Measurements from ENCODE around the gene NOVA2.
A peak's percentile ranks its signal among the peaks of the same experiment; 100 is the strongest.

Gene NOVA2

DNA sequence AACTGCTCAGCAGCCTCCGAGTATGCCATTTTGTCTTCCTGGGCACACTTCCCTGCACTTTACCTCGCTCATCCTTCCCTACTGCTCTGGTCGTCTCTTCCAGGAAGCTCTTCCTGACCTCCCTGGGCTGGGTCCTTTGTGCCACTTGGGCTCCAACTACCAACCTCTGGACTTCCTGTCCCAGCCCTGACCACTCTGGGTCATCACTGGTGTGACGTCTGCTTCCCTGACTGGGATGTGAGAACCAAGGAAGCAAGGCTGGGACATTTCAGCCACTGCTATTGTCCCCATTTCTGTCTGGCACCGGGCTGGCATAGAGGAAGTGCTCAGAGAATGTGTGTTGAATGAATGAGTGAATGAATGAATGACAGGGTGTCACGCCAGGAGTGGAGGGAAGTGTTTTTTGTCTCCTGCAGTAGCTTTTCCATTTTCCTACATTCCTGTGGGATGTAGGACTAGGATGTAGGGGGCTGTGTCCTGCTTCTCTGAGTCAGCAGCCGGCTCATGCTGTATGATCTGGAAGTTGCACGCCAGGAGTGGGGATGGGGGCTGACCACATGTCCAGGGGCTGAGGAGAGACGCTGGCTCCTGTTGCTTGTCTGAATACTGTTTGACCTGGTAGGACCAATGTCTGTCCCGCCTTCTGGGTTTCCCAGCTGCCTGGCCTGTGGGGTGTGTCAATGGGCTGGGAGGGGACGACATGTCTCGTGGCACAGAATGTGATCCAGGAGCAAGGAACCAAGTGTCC lies 14.7 kb downstream of the NOVA2 start:
- TF ChIP-seq, protein P1, sequence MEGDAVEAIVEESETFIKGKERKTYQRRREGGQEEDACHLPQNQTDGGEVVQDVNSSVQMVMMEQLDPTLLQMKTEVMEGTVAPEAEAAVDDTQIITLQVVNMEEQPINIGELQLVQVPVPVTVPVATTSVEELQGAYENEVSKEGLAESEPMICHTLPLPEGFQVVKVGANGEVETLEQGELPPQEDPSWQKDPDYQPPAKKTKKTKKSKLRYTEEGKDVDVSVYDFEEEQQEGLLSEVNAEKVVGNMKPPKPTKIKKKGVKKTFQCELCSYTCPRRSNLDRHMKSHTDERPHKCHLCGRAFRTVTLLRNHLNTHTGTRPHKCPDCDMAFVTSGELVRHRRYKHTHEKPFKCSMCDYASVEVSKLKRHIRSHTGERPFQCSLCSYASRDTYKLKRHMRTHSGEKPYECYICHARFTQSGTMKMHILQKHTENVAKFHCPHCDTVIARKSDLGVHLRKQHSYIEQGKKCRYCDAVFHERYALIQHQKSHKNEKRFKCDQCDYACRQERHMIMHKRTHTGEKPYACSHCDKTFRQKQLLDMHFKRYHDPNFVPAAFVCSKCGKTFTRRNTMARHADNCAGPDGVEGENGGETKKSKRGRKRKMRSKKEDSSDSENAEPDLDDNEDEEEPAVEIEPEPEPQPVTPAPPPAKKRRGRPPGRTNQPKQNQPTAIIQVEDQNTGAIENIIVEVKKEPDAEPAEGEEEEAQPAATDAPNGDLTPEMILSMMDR (conservative IDR thresholded peaks at IDR 0.05) = no peak
- H3K27ac ChIP-seq = no peak overlapping the region

DNA sequence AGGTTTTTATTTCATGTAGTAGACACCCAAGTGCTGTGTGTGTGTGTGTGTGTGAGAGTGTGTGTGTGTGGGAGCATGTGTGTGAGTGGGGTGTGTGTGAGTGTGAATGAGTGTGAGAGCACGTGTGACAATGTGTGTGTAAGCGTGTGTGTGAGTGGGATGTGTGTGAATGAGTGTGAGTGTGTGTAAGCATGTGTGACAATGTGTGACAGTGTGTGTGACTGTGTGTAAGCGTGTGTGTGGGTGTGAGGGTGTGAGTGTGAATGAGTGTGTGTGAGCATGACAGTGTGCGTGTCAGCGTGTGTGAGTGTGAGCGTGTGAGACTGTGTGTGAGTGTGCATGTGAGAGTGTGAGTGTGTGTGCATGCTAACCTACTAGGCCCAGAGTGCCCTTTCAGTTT lies 15.3 kb downstream of the NOVA2 start:
- no peak overlapping the region for H3K27ac ChIP-seq
- TF ChIP-seq, protein P1 (conservative IDR thresholded peaks at IDR 0.05) = no peak

DNA sequence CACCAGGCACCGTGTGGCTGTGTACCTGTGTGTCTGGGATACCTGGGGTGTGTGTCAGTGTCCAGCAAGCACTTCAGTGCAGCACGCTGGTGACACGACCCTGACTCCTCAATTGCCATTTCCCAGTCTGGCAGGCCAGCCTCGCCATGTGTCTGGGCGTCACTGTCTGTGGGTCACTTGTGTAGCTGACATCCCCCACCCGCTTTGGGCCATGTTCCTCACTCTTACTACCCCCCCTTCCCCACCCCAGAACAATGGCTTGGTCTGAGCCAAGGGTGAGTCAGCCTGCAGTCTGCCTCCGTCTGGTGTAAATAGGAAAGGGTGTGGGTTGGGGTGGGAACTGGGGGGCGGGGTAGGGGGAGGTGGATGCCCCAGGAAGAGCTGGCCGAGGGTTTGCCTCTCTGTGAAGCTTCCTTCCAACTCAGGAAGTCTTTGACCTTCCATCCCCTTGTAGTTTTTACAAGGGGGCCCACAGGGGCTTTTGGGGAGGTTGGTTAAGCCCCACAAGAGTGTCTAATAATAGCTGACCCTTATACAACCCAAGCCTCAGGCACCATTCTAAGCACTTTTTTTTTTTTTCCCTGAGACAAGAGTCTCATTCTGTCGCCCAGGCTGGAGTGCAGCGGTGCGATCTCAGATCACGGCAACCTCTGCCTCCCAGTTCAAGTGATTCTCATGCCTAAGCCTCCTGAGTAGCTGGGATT lies 17.6 kb downstream of the NOVA2 start:
- H3K27ac ChIP-seq = no peak overlapping the region
- TF ChIP-seq, protein P1 (conservative IDR thresholded peaks at IDR 0.05) = no peak

DNA sequence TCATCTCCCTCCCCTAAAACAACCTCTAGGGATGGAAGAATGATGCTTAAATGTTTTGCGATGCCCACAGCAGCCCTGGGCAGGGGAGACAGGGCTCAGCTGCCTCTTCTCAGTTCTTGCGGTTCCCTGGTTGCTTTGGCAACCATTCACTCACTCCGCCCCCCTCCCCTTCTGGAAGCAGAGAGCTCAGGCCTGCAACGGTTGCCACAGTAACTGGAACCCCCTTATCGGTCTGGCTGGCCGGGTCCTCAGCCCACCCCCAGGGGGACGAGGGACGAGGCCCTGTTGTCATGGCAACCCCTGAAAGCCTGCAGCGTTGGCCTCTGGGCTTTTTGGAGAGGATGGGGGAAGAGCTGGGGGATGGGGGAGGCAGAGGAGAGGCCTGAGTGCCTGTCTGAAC lies 19.5 kb downstream of the NOVA2 start:
- H3K27ac ChIP-seq = no peak overlapping the region
- TF ChIP-seq, protein P1 (conservative IDR thresholded peaks at IDR 0.05) = no peak

DNA sequence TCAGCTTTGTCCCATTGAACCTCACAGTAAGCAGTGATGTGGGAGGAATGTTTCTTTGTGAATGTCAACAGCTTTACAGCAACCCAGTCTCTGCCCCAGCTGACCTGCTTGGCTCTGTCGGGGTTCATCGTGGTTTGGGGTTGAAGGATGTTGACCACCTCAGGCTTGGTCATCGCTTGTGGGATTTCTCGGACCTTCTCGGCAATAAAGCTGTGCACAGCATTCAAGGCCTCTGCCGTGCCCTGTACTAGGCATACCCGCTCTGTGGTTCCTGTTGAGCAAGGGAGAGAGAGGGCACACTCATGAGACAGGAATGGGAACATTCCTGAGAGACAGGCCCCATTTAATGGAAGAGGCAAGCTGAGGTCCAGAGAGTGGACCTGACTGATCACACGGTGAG lies 20.0 kb downstream of the NOVA2 start:
- H3K27ac ChIP-seq = peak overlapping the region; percentile 74
- TF ChIP-seq, protein P1 (conservative IDR thresholded peaks at IDR 0.05) = no peak

DNA sequence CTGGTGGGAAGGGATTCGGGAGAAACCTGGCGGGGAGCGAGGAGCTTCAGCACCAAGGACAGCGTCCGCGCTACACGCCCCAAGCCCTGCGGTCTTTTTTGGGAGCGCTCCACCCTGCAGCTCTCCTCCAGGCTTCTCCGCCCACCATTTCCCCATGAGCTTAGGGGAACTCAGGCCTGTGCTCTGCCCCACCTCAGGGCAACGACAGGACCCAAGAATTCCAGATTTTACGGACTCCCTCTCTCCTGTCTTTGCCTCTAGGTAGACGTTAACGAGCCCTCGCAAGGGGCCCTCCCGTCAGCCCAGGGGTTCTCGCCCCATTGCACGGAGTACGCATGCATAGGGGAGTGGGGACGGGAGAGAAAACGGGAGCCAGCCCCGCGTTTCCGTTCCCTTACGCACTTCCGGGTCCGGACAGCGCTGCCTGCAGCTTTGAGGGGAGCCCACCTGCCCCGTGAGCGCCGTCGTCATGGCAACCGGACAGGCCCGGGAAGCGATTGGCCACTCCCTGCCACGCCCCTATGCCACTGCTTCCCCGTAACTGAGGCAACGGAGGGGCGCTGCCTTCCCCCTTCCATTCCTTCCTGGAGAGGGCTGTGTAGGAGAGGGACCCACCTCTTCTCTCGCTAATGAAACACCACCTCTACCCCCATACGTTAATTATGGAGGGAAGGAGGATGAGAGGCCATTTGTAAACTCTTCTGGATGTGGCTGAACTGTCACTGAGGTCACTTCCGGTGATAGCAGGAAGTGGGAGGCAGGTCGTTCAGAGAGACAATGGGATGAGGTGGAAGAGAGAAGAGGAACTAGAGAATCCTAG lies 20.8 kb downstream of the NOVA2 start:
- TF ChIP-seq, protein P1 (conservative IDR thresholded peaks at IDR 0.05) = no peak
- H3K27ac ChIP-seq = peak overlapping the region; percentile 74

DNA sequence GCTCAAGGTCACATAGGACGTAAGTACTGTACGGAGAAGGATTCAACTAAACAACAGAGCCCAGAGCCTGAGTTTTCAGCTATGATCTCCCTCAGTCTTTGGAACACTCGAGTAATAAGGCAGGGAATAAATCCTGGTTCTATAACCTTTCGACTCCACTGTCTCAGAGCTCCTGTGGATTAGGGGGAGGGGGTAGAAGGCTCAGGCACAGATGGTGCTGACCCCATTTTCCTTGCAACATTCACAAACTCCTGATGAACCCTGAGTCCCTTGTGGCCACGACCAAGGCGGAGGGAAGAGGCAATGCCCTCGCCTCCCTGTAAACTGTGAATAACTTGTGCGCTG lies 21.4 kb downstream of the NOVA2 start:
- peak overlapping the region; percentile 74 for H3K27ac ChIP-seq
- TF ChIP-seq, protein P1 (conservative IDR thresholded peaks at IDR 0.05) = no peak

All from VCaP (cell line).